Sciatic nerve (tissue), 2 donors: ENCODE measurements around the gene RAPGEFL1. TPM values are rescaled to one million over a fixed set of nuclear protein-coding genes. Genes with fewer than 3 reads are reported as not detected.

ENCODE experiments used
- ATAC-seq: fragments of 200-7000 bp; cut with Tn5 transposase; one replicate; pipeline ENCODE4 v1.9.1; 2020; ENCODE audit warnings: mild to moderate bottlenecking, moderate library complexity
- DNase-seq: peaks from one replicate; pipeline ENCODE4 v3.0.0-alpha.2; 2020; ENCODE audit warnings: low spot score
- intact Hi-C: fragments of 100-400 bp; cut with DNase I; formaldehyde crosslinking; loops from one replicate; pipeline ENCODE4 v1.14.2; 2022
- microRNA-seq: library from miRNA; unstranded; fragments of <30 nt; microRNA quantifications from one replicate; pipeline ENCODE4 v1.2.0, GENCODE V29; 2020
- total RNA-seq: library from RNA; stranded (reverse); fragmentation: NEBNext Ultra II Directional; extraction: Animal tissue kit (Norgen Biotek cat#: 25700); gene quantifications from one replicate; pipeline ENCODE4 v1.2.1, GENCODE V29; 2021
- donor health status: DM: no; HTN: no; CAD: no.
- donor health status: DM: no; HTN: no; CAD: no.

RAPGEFL1 gene
- total RNA-seq, 1 donor from 2014 or later: 21.2 TPM

GRCh38 chr17:40244255-40244654 lies 67.0 kb downstream of the RAPGEFL1 start:
- intact Hi-C loops: no loop called here
- no peak for ATAC-seq
- DNase-seq: no peak

Small RNA genes within 50 kb of the gene (microRNA-seq; reads per million reads assigned to microRNA genes)
- gene MIR6866: 1.8 reads per million
- gene MIR6867: not detected

Other genes starting within 250 kb of the RAPGEFL1 start
- 39.1 TPM for gene ORMDL3, start 249.9 kb upstream of the RAPGEFL1 start, total RNA-seq
- not detected for gene LRRC3C, start 249.7 kb upstream of the RAPGEFL1 start, total RNA-seq
- 1.5 TPM for gene GSDMA, start 214.5 kb upstream of the RAPGEFL1 start, total RNA-seq
- gene PSMD3, start 196.7 kb upstream of the RAPGEFL1 start, total RNA-seq: 68.7 TPM
- gene CSF3, start 162.0 kb upstream of the RAPGEFL1 start, total RNA-seq: 2.3 TPM
- 74.7 TPM for gene MED24, start 123.1 kb upstream of the RAPGEFL1 start, total RNA-seq
- gene THRA, start 114.5 kb upstream of the RAPGEFL1 start, total RNA-seq: 72.0 TPM
- gene NR1D1, start 76.9 kb upstream of the RAPGEFL1 start, total RNA-seq: 69.8 TPM
- gene MSL1, start 55.5 kb upstream of the RAPGEFL1 start, total RNA-seq: 108 TPM
- 135 TPM for gene CASC3, start 36.9 kb upstream of the RAPGEFL1 start, total RNA-seq
- 41.1 TPM for gene WIPF2, start 41.8 kb downstream of the RAPGEFL1 start, total RNA-seq
- gene CDC6, start 110.4 kb downstream of the RAPGEFL1 start, total RNA-seq: 1.0 TPM
- gene RARA, start 131.7 kb downstream of the RAPGEFL1 start, total RNA-seq: 74.4 TPM
- not detected for gene GJD3, start 187.3 kb downstream of the RAPGEFL1 start, total RNA-seq
- gene TOP2A, start 240.4 kb downstream of the RAPGEFL1 start, total RNA-seq: 1.4 TPM